Activated T-cell treated with anti-CD3 and anti-CD28 coated beads, Interleukin-2, amount 50 U/mL, for 1 hour (primary cell): ENCODE measurements around the gene NUDCD3.
"Not testable (repeated sequence)": the region's sequence is repeated elsewhere in the genome, so short reads cannot be mapped to it uniquely, and the experiment has no call there.

ENCODE experiments used
- DNase-seq: peaks from one replicate; pipeline ENCODE4 v3.0.0-alpha.2; 2020

The NUDCD3 gene

GRCh38 chr7:44515590-44516268 lies 25.3 kb upstream of the NUDCD3 start:
- DNase-seq, result no peak

- no peak for DNase-seq
Measured at GRCh38 chr7:44512736-44513135, 22.3 kb upstream of the NUDCD3 start.

- no peak for DNase-seq
Measured at GRCh38 chr7:44511863-44512468, 21.5 kb upstream of the NUDCD3 start.

GRCh38 chr7:44511236-44511635 lies 20.8 kb upstream of the NUDCD3 start:
- no peak for DNase-seq

GRCh38 chr7:44508328-44509030 lies 18.0 kb upstream of the NUDCD3 start:
- DNase-seq, result no peak

GRCh38 chr7:44506592-44507288 lies 16.3 kb upstream of the NUDCD3 start:
- DNase-seq, result not testable (repeated sequence)

- DNase-seq, result no peak
Measured at GRCh38 chr7:44505595-44505994, 15.1 kb upstream of the NUDCD3 start.

- DNase-seq, result no peak
Measured at GRCh38 chr7:44498230-44498954, 7.9 kb upstream of the NUDCD3 start.

GRCh38 chr7:44497155-44498027 lies 6.9 kb upstream of the NUDCD3 start:
- no peak for DNase-seq

- no peak for DNase-seq
Measured at GRCh38 chr7:44496385-44496784, 5.9 kb upstream of the NUDCD3 start.

GRCh38 chr7:44494960-44495359 lies 4.5 kb upstream of the NUDCD3 start:
- DNase-seq, result no peak

- no peak for DNase-seq
Measured at GRCh38 chr7:44491229-44491628, 771 bp upstream of the NUDCD3 start.

GRCh38 chr7:44489955-44490350 lies 505 bp downstream of the NUDCD3 start:
- DNase-seq, result no peak

GRCh38 chr7:44488955-44489354 lies 1.5 kb downstream of the NUDCD3 start:
- DNase-seq, result no peak

GRCh38 chr7:44486693-44487092 lies 3.8 kb downstream of the NUDCD3 start:
- DNase-seq, result no peak

GRCh38 chr7:44486001-44486400 lies 4.5 kb downstream of the NUDCD3 start:
- DNase-seq, result no peak

- DNase-seq, result no peak
Measured at GRCh38 chr7:44484482-44485313, 5.8 kb downstream of the NUDCD3 start.

- DNase-seq, result no peak
Measured at GRCh38 chr7:44482502-44483485, 7.7 kb downstream of the NUDCD3 start.

- DNase-seq, result no peak
Measured at GRCh38 chr7:44477938-44478337, 12.5 kb downstream of the NUDCD3 start.
